GM19035 (cell line): ENCODE measurements around the gene GPR35.

Experiments used
- ATAC-seq: cut with Tn5 transposase; IDR thresholded peaks from one replicate; pipeline ENCODE4 v1.9.1; 2021; ENCODE audit not compliant: unreplicated experiment

The GPR35 gene

DNA sequence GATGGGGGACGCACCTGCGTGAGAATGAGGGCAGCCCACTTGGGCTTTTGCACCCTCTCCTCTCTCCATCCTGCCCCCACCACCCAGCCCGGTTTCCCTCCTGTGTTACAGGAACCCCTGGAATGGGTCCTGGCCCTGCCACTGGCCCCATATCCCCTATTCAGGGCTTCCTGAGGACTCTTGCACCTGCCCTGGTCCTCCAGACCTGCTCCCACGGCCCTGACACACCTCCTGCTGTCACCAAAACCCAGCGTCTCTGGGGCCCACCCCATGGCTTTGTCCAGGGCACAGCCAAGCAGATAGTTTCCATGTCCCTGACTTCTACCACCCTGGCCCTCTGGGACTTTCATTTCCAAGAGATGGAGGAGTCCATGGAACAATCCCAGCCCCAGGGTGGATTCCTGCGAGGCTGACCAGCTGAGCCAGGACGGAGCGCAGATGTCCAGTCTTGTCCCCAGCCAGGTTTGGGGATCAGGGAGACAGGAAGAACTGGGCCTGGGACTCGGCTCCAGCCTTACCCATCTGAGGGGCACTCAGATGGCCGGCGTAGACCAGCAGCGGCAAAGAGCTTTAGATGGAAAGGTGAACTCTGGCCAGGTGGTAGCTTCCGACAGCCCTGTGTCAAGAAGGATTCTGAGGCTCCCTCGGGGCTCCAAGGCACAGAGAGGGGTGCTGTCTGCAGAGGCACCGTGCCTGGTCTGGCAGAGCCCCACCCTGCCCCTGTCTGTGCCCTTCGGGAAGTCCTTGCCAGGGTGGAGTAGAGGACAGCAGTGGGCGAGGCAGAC, 12.0 kb downstream of the GPR35 start:
- no peak for ATAC-seq

DNA sequence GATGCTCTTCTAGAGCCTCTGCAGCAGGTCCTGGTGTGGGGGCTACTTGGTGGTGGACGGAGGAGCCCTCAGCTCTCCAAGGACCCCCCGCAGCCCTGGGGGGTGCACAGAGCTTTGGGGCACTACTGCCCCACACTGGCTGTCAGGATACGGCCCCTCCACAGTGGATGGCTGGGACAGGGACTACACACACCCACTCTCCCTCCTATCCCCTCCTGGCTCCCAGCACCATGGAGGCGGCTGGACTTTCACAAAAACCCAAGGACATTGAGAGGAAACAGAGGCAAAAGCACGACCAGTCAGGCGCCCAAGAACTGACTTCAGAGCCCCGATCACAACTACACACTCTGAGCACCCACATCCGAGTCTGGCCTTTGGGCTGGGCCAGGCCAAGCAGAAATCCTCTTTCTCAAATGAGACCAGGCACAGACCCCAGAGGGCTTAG, 12.6 kb downstream of the GPR35 start:
- ATAC-seq = no peak

DNA sequence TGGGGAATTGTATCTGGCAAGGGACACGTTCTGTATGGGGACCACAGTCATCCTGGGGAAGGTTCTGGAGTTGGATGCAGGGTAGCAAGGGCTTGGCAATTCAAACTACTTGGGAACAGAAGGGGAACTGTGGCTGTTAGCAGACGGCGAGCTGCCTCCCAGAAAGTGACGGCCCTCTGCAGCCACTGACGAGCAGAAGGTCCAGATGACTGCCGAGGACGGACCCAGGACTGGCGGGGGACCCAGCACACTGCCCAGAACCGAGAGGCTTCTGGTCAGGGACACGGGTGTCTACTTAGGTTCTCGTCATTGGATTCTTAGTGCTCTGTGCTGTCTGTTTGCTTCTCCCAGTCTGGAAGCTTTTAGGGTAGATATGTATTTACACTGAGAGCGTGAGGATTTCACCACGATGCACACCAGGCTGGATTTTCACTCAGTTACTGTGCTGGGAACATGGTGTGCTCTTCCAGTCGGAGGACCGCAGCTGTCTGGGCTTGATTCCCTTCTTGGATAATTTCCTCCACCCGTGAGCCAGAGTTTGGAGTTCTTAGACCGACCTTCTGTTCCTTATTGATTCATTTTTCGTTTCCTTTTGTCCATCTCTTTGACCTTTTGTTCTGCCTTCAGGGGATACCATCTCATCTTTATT, 13.4 kb downstream of the GPR35 start:
- ATAC-seq = no peak

DNA sequence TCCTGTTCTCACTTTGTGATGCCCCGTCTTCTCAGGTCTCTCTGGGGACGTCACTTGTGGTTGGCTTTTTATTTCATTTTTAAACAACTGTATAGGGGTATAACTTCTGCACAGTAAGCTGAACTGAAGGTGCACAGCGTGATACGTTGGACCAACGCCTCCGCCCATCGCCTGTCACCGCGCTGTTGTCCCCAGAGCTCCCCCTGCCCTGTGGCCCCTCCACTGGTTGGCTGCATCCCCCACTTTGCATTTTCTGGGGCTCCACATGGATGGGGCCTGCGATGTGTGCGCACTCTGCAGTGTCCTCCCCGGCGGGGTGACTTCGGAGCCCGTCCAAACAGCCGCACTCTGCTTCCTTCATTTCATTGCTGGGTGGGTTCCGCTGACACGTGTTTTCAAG, 14.3 kb downstream of the GPR35 start:
- ATAC-seq = no peak

DNA sequence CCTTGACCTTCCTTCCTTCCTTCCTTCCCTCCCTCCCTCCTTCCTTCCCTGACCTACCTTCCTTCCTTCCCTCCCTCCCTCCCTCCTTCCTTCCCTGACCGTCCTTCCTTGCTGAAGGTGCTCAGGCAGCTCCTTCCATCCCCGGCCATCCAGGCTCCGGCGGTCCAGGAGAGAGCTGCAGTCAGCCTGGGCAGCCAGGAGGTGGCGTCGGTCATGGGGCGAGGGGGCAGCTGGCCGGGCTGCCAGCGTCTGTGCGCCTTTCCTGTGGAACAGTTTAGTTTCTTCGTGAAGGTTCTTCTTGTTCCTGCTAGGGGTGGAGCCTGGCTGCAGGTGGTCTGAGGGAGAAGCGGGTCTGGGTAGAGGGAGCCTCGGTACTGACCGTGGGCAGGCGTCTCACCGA, 15.7 kb downstream of the GPR35 start:
- ATAC-seq = no peak

DNA sequence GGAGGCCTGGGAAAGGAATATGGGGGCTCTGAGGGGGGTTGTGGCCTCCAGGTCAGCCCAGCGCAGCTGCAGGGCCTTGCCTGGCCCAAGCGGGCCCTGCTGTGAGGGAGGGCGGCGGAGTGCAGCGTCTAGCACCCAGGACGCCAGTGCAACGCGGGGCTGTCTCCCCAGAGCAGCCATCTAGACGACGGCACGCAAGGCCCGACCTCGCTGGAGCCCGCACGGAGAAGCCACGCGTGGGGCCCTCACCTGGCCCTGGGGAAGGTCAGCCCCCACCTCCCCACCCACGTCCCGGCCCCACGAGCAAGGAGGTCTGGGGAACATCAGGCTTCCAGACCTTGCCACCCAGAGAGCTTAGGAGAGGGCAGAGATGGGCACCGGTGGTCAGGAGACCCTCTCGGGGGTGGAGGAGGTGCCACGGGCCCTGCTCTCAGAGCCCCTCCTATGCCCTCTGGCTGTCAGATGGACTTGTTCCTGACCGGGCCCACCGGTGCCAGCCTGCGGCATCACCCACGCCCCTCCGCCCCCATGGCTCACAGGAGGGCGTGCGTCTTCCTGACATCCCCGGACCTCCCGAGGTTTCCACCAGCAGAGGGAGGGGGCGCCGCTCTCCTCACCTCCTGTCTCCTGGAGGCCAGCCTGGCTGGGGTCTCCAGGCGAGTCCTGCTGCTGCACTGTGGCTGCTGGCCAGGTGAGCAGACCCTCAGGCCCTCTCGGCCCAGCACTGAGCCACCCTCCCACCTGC, 17.0 kb downstream of the GPR35 start:
- no peak for ATAC-seq

DNA sequence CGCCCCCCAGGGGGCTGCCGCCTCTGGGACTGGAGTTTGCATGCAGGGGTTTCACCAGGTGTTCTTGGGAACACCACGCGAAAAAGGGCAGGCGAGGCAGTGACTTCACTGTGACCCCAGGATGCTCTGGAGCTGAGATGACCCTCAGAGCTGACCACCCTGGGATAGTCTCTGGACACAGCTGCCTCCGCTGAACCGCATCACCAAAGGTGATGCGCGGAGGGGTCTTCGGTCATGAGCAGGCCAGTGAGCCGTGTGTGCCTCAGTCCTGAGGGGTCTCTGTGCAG, 17.5 kb downstream of the GPR35 start:
- no peak for ATAC-seq

DNA sequence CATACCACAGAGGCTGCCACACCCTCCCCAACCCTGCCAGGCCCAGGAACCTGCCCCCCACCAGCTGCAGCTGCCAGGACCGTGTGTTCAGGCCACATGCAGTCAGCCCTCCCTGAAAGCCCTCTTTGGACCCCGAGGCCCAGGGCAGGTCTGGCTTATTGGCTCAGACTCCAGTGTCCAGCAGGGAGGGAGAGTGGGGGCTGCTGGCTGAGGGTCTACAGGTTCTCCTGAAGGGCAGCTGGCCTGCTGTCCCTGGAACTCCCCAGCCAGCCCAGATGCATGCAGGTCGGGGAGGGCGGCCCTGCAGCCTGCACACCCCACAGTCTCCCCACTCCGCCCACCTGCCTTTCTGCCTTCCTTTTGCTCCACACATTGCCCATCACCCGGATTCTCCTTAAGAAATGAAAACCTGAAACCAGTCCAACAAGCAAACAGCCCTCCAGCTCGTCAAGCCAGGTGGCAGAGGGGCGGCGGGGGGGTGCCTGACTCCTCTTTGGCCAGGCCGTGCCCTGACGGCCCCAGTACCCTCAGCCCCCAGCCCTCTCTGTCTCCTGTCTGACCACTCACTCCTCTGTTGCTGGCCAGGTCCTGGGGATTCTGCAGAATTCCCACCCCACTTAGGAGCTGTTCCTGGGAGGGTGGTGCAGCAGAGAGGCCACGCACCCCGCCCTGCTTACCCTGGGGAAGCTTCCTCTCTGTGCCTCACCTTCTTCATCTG, 18.0 kb downstream of the GPR35 start:
- ATAC-seq = no peak

DNA sequence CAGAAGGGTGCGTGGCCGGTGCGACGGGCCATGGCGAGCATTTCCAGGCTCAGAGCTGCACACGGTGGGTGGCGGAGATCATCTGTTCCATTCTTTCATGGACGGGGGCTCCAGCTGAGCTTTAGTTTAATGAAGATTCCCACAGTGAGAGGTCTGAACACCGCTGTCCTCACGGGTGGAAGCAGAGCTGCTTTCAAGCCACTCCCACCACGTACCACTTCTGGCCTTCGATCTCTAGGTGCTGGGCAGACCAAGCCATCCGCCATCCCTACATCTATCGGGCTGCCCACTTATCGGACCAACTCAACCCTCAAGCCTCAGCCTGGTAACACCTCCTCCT, 18.5 kb downstream of the GPR35 start:
- ATAC-seq = no peak

DNA sequence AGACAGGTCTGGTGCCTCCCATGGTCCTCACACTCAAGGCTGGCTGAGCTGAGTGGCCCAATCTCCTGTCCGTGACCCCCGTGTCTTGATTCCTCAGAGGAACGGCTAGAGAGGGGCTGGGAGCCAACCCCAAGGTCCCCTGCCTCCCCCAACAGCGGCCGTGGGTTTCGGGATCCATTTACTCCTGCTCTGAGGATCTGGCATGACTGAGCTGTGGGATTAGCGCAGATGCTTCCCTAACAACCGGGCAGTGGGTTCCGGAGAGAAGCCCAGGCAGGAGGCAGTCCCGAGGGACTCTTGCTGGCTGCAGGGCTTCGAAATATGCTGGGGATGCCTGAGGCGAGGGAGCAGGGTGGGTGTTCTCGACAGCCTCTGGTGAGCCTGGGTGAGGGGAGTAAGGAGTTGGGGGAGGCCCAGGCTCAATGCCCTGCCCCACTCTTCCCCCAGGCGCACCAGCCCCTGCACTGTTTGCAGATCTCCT, 18.9 kb downstream of the GPR35 start:
- no peak for ATAC-seq

DNA sequence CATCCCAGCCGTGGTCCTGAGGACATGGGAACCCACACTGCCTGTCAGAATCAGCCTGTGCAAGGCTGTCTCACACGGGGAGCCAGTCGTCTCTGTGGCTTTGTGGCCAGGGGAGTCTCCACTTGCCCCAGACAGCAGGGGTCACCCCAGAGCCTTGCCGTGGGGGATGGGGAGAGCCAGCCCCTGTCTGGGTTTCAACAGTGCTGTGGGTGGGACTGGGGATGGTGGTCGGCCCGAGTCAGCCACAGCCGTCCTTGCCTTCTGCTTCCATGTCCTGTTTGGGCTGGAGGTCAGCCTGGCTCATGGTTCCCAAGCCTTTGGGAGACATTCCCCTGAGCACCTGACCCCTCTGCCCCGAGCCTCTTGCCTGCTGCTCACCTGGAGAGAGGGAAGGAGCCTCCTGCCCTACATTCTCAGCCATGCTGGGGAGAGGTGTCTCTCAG, 19.6 kb downstream of the GPR35 start:
- no peak for ATAC-seq

DNA sequence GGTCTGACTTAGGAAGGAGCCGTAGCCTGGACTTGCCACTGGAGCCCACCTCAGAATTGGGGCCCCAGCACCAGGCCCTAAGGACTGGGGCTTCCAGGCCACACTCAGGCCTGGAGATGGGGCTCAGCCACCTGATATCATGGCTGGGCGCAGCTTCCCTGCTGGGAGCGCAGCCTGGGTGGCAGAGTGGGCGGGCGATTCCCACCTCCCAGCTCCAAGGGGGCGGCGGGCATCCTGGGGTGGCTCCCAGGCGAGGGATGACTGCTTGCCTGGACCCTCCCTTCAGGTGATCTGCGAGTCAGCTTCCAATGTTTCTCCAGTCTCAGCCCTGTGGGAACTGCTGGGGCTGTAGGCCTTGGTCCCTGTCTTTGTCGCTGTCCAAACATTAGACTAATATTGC, 20.1 kb downstream of the GPR35 start:
- ATAC-seq = no peak

DNA sequence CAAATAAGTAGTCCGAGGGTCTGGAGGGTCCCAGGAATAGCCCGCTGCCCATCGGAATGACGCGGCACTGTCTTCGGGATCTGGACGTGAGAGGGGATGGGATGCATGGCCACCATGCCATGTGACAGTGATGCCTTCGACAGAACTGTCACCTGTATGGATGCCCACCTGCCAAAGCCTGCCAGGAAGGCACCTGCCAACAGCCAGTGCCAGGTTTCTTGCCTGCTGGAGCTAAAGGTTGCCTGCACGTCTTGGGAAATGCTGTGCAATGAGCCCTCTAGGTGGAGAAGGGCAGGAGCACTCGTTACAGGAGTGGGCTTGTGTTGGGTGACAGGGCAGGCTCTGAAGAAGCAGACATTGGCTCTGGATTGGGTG, 20.5 kb downstream of the GPR35 start:
- ATAC-seq = no peak

DNA sequence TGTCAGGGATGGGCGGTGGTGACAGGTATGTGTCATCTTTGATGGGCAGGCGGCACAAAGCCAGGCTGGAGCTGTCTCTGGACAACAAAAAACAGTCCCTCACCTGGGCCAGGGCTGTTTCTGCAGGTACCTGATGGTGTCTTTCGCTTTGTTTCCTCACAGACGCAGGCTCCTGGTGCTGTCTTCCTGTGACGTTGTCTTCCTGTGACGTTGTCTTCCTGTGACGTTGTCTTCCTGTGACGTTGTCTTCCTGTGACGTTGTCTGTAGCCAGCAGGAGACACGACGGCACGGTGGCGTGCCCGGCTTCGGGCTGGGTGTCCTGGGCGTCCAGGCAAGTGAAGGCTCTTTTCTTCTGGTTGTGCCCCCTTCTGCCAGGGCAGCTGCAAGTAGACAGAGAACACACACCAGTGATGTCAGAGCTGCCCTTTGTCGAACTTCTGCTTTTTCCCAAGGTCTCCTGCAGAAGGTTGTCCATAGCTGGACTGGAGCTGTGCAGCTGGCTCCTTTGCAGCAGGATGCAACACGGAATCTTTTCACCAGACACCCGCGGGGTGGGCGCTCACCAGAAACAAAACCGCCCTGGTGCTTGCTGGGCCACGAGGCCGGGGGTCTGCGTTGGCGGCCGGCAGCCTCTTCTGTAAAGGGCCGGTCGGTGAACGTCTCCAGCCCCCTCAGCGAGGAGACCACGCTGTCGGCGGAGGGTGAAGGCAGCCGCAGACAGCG, 21.1 kb downstream of the GPR35 start:
- ATAC-seq = no peak

DNA sequence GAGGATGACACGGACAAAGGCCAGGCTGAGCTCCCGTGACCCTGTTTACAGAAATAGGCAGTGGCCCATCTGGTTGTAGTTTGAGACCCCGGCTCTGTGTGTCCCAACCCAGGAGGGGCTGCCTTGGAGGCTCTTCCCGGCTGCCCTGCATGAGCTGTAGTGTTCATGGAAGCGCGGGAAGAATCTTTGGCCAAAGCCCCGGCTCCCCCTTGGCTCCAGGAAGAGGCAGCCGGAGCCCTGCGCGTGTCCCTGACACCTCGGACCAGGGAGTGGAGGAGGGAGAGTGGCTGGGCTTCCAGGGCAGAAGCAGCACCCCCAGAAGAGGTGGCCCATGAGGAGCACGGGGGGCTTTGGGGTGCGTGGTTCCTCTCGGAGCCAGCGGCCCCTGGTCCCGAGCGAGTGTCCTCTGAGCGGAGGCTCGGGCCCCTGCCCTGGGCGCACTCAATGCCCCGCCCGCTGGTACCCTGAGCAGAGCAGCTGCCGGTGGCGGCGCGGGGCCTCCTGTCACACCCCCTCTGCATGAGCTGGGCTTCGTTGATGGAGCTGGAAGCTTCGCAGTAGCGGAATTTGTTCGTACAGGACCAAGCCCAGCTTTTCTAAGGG, 21.7 kb downstream of the GPR35 start:
- ATAC-seq = no peak

DNA sequence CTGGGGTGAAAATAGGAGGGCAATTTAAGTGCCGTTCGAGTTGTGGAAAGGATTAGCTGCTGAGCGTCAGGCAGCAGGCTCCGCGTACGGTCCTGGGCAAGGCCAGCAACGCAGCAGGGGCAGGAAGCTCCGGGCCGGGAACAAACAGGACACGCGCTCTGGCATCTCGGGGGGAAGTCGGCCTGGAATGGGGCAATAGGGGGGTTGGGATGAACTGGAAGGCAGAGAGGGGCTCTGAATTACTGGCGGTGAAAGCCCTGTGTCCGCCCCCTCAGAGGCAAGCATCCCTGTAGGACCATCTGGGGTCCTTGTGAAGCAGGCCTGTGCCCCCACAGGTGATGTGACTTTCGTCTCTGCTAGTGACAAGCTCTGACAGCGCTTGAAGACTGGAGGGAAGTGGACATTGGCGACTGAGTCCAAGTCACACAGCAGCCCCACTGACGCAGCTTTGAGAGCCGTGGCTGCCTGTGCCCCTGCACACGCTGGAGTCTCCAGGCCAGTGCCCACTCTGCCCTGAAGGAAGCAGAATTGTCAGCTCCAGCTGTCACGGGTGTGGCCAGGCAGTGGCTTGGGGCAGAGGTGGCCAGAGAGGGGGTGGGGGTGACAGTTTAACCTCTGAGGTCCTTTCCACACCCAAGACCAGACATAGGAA, 22.3 kb downstream of the GPR35 start:
- no peak for ATAC-seq

DNA sequence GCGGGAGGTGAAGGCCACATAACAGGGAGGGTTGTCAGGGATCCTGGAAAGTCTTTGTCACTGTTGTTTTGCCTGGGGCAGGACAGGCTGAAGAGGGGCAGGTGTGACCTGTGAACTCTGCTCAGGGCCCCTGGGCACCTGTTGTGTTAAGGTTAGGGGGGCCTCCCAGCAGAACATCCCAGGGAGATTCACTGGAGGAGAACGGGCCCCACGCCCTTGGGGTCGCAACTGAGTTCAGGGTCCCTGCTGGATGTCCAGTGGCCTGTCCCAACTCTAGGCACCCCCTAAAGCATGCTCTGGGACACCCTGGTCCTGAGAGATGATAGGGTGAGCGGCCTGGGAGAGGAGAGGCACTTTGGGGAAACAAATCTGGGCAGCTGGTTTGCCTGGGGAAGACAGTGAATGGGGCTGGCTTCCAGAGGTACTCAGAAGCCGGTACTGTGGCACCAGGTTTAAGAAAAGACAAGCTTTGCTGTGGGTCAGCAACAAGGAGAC, 22.9 kb downstream of the GPR35 start:
- no peak for ATAC-seq

DNA sequence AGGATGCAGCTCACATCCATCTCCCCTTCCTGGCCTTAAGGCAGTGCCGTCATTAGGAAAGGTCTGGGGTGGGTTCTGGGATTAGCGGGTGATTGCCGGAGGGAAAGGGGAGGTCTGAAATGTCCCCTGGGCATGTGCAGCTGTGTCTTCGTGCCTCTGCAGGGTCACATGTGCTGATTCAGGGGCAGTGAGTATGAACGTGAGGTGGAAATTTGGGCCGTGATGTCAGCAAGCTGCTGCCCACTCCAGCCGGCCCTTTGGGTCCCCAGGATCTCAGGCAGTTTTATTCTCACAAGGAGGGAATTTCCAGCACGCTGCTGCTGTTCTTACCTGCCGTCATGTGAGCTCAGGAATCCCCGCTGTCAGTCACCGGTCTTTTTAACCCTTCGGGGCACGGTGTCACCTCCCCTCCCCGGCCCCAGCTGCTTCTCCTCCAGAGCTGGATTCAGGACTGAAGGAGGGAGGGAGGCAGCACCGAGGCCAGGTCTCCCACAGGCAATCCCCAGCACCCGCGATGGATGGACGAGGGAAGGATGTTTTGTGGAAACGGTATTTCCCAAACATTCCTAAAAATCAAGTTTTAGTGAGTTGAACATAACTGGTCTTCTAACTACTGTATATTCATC, 23.5 kb downstream of the GPR35 start:
- no peak for ATAC-seq

DNA sequence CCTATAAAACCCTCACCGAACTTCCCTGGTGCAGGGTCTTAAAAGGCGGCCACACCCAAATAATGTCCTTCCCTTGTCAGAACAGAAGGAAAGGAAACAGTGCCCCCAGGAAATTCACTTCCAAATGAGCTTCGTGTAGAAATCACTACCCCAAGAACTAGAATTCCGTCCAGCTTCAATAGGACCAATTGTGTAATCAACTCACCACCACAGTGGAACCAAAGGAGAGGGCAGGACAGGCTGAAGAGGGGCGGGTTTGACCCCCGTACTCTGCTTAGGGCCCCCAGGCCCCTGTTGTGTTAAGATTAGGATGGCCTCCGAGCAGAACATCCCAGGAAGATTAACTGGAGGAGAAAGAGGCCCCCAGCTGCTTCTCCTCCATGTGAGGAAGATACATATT, 24.1 kb downstream of the GPR35 start:
- no peak for ATAC-seq
